Activated T-helper 17 cell treated with anti-CD3 and anti-CD28 coated beads, Interleukin-2, amount 50 U/mL, for 72 hours (primary cell): Measurements from ENCODE around the gene ATXN7L1. TPM values are rescaled to one million over a fixed set of nuclear protein-coding genes. Genes with fewer than 3 reads are reported as not detected.
"Not testable (repeated sequence)": the region's sequence is repeated elsewhere in the genome, so short reads cannot be mapped to it uniquely, and the experiment has no call there.

Experiments
- ATAC-seq: fragments of 150-1000 bp; cut with Tn5 transposase; replicated peaks from 2 replicates; pipeline ENCODE4 v1.10.0; 2021; ENCODE audit warnings: mild to moderate bottlenecking, moderate library complexity
- H3K27ac Mint-ChIP-seq: one replicate; pipeline ENCODE4 v1.8.0; 2022; ENCODE audit warnings: mixed read lengths
- H3K27me3 Mint-ChIP-seq: one replicate; pipeline ENCODE4 v1.8.0; 2022; ENCODE audit warnings: mixed read lengths
- H3K36me3 Mint-ChIP-seq: one replicate; pipeline ENCODE4 v1.8.0; 2022; ENCODE audit warnings: low read depth, mild to moderate bottlenecking, mixed read lengths
- H3K4me1 Mint-ChIP-seq: one replicate; pipeline ENCODE4 v1.8.0; 2022; ENCODE audit warnings: mixed read lengths
- H3K4me3 Mint-ChIP-seq: one replicate; pipeline ENCODE4 v1.8.0; 2022; ENCODE audit warnings: mild to moderate bottlenecking, mixed read lengths
- H3K9me3 Mint-ChIP-seq: one replicate; pipeline ENCODE4 v1.8.0; 2022; ENCODE audit warnings: mixed read lengths
- total RNA-seq, 2 donors: library from RNA; stranded (reverse); gene quantifications; one replicate each; pipeline ENCODE4 v1.2.3, GENCODE V29; 2022

The ATXN7L1 gene
- total RNA-seq, 2 donors from 2014 or later, result 12.1 to 24.0 TPM

GRCh38 chr7:105904064-105904463, 27.7 kb upstream of the ATXN7L1 start:
- H3K27me3 Mint-ChIP-seq, result no peaks in the 10 kb centered on the region
- no peak overlapping the region for H3K27ac Mint-ChIP-seq
- no peaks in the 10 kb centered on the region for H3K36me3 Mint-ChIP-seq
- H3K4me3 Mint-ChIP-seq, result no peak overlapping the region
- H3K4me1 Mint-ChIP-seq, result no peaks in the 10 kb centered on the region
- no peaks in the 10 kb centered on the region for H3K9me3 Mint-ChIP-seq
- ATAC-seq, result no peak

- Mint-ChIP-seq H3K27me3 (no peaks in the 10 kb centered on the region), H3K36me3 (no peaks in the 10 kb centered on the region), H3K9me3 (no peaks in the 10 kb centered on the region), H3K4me1 (no peaks in the 10 kb centered on the region), H3K27ac (no peak overlapping the region), H3K4me3 (no peak overlapping the region)
- ATAC-seq, result no peak
These were observed 26.0 kb upstream of the ATXN7L1 start for GRCh38 chr7:105902325-105902911.

GRCh38 chr7:105897999-105898398, 21.6 kb upstream of the ATXN7L1 start:
- H3K27me3 Mint-ChIP-seq, result no peaks in the 10 kb centered on the region
- no peaks in the 10 kb centered on the region for H3K36me3 Mint-ChIP-seq
- no peaks in the 10 kb centered on the region for H3K9me3 Mint-ChIP-seq
- no peak for ATAC-seq
- no peak overlapping the region for H3K27ac Mint-ChIP-seq
- H3K4me1 Mint-ChIP-seq, result peaks cover 4% of the 10 kb centered on the region
- no peak overlapping the region for H3K4me3 Mint-ChIP-seq

- H3K4me1 Mint-ChIP-seq, result peaks cover 4% of the 10 kb centered on the region
- no peaks in the 10 kb centered on the region for H3K36me3 Mint-ChIP-seq
- no peaks in the 10 kb centered on the region for H3K27me3 Mint-ChIP-seq
- no peak overlapping the region for H3K27ac Mint-ChIP-seq
- H3K9me3 Mint-ChIP-seq, result no peaks in the 10 kb centered on the region
- no peak overlapping the region for H3K4me3 Mint-ChIP-seq
- ATAC-seq, result no peak
These were observed 20.1 kb upstream of the ATXN7L1 start for GRCh38 chr7:105896407-105896911.

GRCh38 chr7:105894131-105894530, 17.7 kb upstream of the ATXN7L1 start:
- ATAC-seq, result no peak
- Mint-ChIP-seq H3K36me3 (no peaks in the 10 kb centered on the region), H3K9me3 (no peaks in the 10 kb centered on the region), H3K4me3 (no peak overlapping the region), H3K27me3 (no peaks in the 10 kb centered on the region), H3K27ac (no peak overlapping the region), H3K4me1 (peaks cover 10% of the 10 kb centered on the region)

- Mint-ChIP-seq H3K27me3 (no peaks in the 10 kb centered on the region), H3K9me3 (no peaks in the 10 kb centered on the region), H3K36me3 (no peaks in the 10 kb centered on the region), H3K27ac (no peak overlapping the region), H3K4me1 (peaks cover 10% of the 10 kb centered on the region), H3K4me3 (no peak overlapping the region)
- no peak for ATAC-seq
These were observed 16.0 kb upstream of the ATXN7L1 start for GRCh38 chr7:105892387-105892786.

- Mint-ChIP-seq H3K4me1 (peaks cover 10% of the 10 kb centered on the region), H3K9me3 (no peaks in the 10 kb centered on the region), H3K36me3 (no peaks in the 10 kb centered on the region), H3K27me3 (no peaks in the 10 kb centered on the region), H3K4me3 (no peak overlapping the region), H3K27ac (no peak overlapping the region)
- ATAC-seq, result peak; percentile 88
These were observed 14.0 kb upstream of the ATXN7L1 start for GRCh38 chr7:105890290-105890997.

GRCh38 chr7:105887569-105888189, 11.3 kb upstream of the ATXN7L1 start:
- ATAC-seq, result no peak
- H3K4me3 Mint-ChIP-seq, result no peak overlapping the region
- H3K36me3 Mint-ChIP-seq, result no peaks in the 10 kb centered on the region
- no peaks in the 10 kb centered on the region for H3K9me3 Mint-ChIP-seq
- no peaks in the 10 kb centered on the region for H3K27me3 Mint-ChIP-seq
- H3K27ac Mint-ChIP-seq, result no peak overlapping the region
- H3K4me1 Mint-ChIP-seq, result peaks cover 6% of the 10 kb centered on the region

- Mint-ChIP-seq H3K27ac (no peak overlapping the region), H3K4me1 (peaks cover 6% of the 10 kb centered on the region), H3K9me3 (no peaks in the 10 kb centered on the region), H3K4me3 (no peak overlapping the region), H3K27me3 (no peaks in the 10 kb centered on the region), H3K36me3 (no peaks in the 10 kb centered on the region)
- no peak for ATAC-seq
These were observed 10.4 kb upstream of the ATXN7L1 start for GRCh38 chr7:105886776-105887175.

- no peaks in the 10 kb centered on the region for H3K9me3 Mint-ChIP-seq
- H3K4me3 Mint-ChIP-seq, result no peak overlapping the region
- no peaks in the 10 kb centered on the region for H3K36me3 Mint-ChIP-seq
- ATAC-seq, result no peak
- H3K4me1 Mint-ChIP-seq, result peaks cover 6% of the 10 kb centered on the region
- H3K27me3 Mint-ChIP-seq, result no peaks in the 10 kb centered on the region
- H3K27ac Mint-ChIP-seq, result no peak overlapping the region
These were observed 9.2 kb upstream of the ATXN7L1 start for GRCh38 chr7:105885387-105886111.

- not testable (repeated sequence) for H3K4me3 Mint-ChIP-seq, H3K27me3 Mint-ChIP-seq, H3K9me3 Mint-ChIP-seq, H3K27ac Mint-ChIP-seq, ATAC-seq, H3K36me3 Mint-ChIP-seq
- H3K4me1 Mint-ChIP-seq, result peaks cover 13% of the 10 kb centered on the region
These were observed 6.8 kb upstream of the ATXN7L1 start for GRCh38 chr7:105883179-105883578.

- Mint-ChIP-seq H3K36me3 (no peaks in the 10 kb centered on the region), H3K4me3 (no peak overlapping the region), H3K27ac (no peak overlapping the region), H3K9me3 (no peaks in the 10 kb centered on the region), H3K4me1 (peaks cover 20% of the 10 kb centered on the region), H3K27me3 (peaks cover 6% of the 10 kb centered on the region)
- ATAC-seq, result no peak
These were observed 5.0 kb upstream of the ATXN7L1 start for GRCh38 chr7:105881439-105881838.

GRCh38 chr7:105880571-105881330, 4.4 kb upstream of the ATXN7L1 start:
- H3K27ac Mint-ChIP-seq, result no peak overlapping the region
- H3K9me3 Mint-ChIP-seq, result no peaks in the 10 kb centered on the region
- H3K36me3 Mint-ChIP-seq, result no peaks in the 10 kb centered on the region
- peaks cover 6% of the 10 kb centered on the region for H3K27me3 Mint-ChIP-seq
- ATAC-seq, result no peak
- H3K4me1 Mint-ChIP-seq, result peaks cover 26% of the 10 kb centered on the region
- H3K4me3 Mint-ChIP-seq, result no peak overlapping the region

- no peak for ATAC-seq
- H3K4me1 Mint-ChIP-seq, result peaks cover 32% of the 10 kb centered on the region
- no peak overlapping the region for H3K27ac Mint-ChIP-seq
- no peaks in the 10 kb centered on the region for H3K9me3 Mint-ChIP-seq
- no peak overlapping the region for H3K4me3 Mint-ChIP-seq
- H3K36me3 Mint-ChIP-seq, result no peaks in the 10 kb centered on the region
- peaks cover 6% of the 10 kb centered on the region for H3K27me3 Mint-ChIP-seq
These were observed 3.4 kb upstream of the ATXN7L1 start for GRCh38 chr7:105879782-105880181.
